Ishikawa (cell line): Measurements from ENCODE around the gene CNOT1.

ENCODE experiments used
- CEBPB ChIP-seq: IDR thresholded peaks from 2 replicates; pipeline ENCODE4 v1.6.1; 2012
- RAD21 ChIP-seq: IDR thresholded peaks from 2 replicates; pipeline ENCODE4 v1.6.1; 2012; ENCODE audit warnings: low read depth
- TF ChIP-seq, protein P1 (sequence below): IDR thresholded peaks from 2 replicates; pipeline ENCODE4 v1.6.1; 2012; ENCODE audit warnings: low read depth, mild to moderate bottlenecking

DNA sequence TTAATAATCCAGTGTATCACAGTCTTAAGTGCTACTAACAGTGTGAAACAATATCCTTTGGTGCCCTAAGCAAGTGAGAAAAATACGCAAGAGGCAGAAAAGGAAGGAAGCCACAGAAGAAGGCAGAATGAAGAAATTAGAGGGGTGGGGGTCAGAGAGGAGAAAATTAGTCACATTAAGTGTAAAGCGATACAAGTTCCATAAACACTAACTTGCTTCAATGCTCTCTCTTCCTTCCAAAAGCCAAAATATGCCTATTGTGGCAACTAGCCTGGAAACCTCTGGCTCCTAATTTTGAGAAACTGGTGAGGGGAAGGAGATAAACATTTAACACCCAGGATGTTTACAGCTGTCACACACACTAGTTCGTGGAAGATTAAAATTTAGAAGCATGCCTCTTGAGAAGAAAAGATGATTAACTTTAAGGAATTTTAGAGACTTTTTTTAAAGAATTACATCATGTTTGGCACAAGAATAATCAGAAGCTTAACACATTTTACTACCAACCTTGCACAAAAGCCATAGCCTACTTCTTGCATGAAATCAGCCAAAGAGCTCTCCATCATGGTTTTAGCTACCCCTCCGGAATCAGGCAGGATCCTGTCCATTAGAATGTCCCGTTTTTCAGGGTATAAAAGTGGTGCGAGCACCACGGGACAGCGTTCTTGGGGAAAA is 44.7 kb downstream of the CNOT1 start:
- no peak for TF ChIP-seq CEBPB
- TF ChIP-seq RAD21, result no peak
- TF ChIP-seq, protein P1, sequence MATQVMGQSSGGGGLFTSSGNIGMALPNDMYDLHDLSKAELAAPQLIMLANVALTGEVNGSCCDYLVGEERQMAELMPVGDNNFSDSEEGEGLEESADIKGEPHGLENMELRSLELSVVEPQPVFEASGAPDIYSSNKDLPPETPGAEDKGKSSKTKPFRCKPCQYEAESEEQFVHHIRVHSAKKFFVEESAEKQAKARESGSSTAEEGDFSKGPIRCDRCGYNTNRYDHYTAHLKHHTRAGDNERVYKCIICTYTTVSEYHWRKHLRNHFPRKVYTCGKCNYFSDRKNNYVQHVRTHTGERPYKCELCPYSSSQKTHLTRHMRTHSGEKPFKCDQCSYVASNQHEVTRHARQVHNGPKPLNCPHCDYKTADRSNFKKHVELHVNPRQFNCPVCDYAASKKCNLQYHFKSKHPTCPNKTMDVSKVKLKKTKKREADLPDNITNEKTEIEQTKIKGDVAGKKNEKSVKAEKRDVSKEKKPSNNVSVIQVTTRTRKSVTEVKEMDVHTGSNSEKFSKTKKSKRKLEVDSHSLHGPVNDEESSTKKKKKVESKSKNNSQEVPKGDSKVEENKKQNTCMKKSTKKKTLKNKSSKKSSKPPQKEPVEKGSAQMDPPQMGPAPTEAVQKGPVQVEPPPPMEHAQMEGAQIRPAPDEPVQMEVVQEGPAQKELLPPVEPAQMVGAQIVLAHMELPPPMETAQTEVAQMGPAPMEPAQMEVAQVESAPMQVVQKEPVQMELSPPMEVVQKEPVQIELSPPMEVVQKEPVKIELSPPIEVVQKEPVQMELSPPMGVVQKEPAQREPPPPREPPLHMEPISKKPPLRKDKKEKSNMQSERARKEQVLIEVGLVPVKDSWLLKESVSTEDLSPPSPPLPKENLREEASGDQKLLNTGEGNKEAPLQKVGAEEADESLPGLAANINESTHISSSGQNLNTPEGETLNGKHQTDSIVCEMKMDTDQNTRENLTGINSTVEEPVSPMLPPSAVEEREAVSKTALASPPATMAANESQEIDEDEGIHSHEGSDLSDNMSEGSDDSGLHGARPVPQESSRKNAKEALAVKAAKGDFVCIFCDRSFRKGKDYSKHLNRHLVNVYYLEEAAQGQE, result no peak
